PFSK-1 (cell line): Measurements from ENCODE around the gene TACR1.

Experiments
- POLR2AphosphoS5 ChIP-seq: IDR thresholded peaks from 2 replicates; pipeline ENCODE4 v1.6.1; 2012; ENCODE audit warnings: low read depth, mild to moderate bottlenecking, control low read depth, low read length, moderate library complexity
- SIN3A ChIP-seq: IDR thresholded peaks from 2 replicates; pipeline ENCODE4 v1.6.1; 2012; ENCODE audit warnings: mild to moderate bottlenecking, low read length, moderate library complexity, borderline replicate concordance; ENCODE audit not compliant: insufficient read depth
- TAF1 ChIP-seq: IDR thresholded peaks from 2 replicates; pipeline ENCODE4 v1.6.1; 2012; ENCODE audit warnings: low read length, control low read depth, borderline replicate concordance; ENCODE audit not compliant: insufficient read depth
- TF ChIP-seq, protein P1 (sequence below), 2 experiments: IDR thresholded peaks; 2 replicates each; pipeline versions ENCODE4 v1.6.1 to v1.8.0; 2011 to 2012; ENCODE audit warnings: low read depth in 2 of 2, low read length in 2 of 2, control low read depth in 1 of 2, inconsistent platforms in 1 of 2, mild to moderate bottlenecking in 1 of 2, moderate library complexity in 1 of 2; ENCODE audit not compliant: insufficient read depth in 1 of 2

DNA sequence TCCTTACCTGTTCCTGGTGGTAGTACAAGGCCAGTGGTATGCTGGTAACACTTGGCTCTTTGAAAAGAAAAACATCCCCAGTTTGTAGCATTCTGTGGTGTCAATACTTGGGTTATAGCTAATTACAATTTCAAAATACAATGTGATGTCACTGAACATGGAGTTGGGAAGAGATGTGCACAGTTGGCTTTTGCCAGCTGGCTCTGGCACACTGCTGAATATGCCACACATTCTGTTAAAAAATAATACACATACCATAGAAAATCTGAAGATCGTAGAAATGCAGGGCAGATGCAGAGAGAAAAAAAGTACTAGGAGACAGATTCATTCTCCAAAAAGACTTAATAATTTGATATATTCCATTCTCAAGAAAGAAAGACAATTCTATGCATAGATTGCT, 101.5 kb downstream of the TACR1 start:
- no peak for TF ChIP-seq POLR2AphosphoS5
- no peak for TF ChIP-seq TAF1
- TF ChIP-seq, protein P1, sequence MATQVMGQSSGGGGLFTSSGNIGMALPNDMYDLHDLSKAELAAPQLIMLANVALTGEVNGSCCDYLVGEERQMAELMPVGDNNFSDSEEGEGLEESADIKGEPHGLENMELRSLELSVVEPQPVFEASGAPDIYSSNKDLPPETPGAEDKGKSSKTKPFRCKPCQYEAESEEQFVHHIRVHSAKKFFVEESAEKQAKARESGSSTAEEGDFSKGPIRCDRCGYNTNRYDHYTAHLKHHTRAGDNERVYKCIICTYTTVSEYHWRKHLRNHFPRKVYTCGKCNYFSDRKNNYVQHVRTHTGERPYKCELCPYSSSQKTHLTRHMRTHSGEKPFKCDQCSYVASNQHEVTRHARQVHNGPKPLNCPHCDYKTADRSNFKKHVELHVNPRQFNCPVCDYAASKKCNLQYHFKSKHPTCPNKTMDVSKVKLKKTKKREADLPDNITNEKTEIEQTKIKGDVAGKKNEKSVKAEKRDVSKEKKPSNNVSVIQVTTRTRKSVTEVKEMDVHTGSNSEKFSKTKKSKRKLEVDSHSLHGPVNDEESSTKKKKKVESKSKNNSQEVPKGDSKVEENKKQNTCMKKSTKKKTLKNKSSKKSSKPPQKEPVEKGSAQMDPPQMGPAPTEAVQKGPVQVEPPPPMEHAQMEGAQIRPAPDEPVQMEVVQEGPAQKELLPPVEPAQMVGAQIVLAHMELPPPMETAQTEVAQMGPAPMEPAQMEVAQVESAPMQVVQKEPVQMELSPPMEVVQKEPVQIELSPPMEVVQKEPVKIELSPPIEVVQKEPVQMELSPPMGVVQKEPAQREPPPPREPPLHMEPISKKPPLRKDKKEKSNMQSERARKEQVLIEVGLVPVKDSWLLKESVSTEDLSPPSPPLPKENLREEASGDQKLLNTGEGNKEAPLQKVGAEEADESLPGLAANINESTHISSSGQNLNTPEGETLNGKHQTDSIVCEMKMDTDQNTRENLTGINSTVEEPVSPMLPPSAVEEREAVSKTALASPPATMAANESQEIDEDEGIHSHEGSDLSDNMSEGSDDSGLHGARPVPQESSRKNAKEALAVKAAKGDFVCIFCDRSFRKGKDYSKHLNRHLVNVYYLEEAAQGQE (IDR thresholded peaks at IDR 0.05; ENCODE audit: insufficient read depth in 1 of 2, low read depth in 2 of 2, low read length in 2 of 2), result no peak
- no peak for TF ChIP-seq SIN3A
